ENCODE results near the gene TBC1D5.

GRCh38 chr3:17175187-17175807, 567.1 kb downstream of the TBC1D5 start:
- TF ChIP-seq CTCF (conservative IDR thresholded peaks at IDR 0.05; ENCODE audit: low read depth, low read length) (no peak), RCOR1 (IDR thresholded peaks at IDR 0.05; ENCODE audit: insufficient replicate concordance, low read length) (no peak), RAD21 (IDR thresholded peaks at IDR 0.05; ENCODE audit: low read length) (no peak), BHLHE40 (IDR thresholded peaks at IDR 0.05; ENCODE audit: low read depth, low read length) (no peak), CEBPB (IDR thresholded peaks at IDR 0.05; ENCODE audit: low read depth, low read length) (no peak), POLR2A (IDR thresholded peaks at IDR 0.05; ENCODE audit: low read depth, low read length) (no peak), NFE2L2 (IDR thresholded peaks at IDR 0.05; ENCODE audit: low read depth, low read length) (no peak), MXI1 (IDR thresholded peaks at IDR 0.05; ENCODE audit: borderline replicate concordance, low read depth, low read length) (no peak), MAFK (IDR thresholded peaks at IDR 0.05; ENCODE audit: low read depth, low read length) (no peak), ELK1 (IDR thresholded peaks at IDR 0.05; ENCODE audit: borderline replicate concordance, low read depth, low read length) (no peak)

All from IMR-90 (cell line).